AG04450 (cell line): ENCODE measurements around the gene MRAP2. TPM values are rescaled to one million over a fixed set of nuclear protein-coding genes. Genes with fewer than 3 reads are reported as not detected.

Experiments
- CTCF ChIA-PET: fragments of 300-600, 350-600 bp; formaldehyde crosslinking; extraction: SDS; loops from one replicate; lab custom pipeline; 2022; ENCODE audit warnings: antibody characterized with exemption, inconsistent platforms; lab: Charles Lee
- POLR2A ChIA-PET: fragments of 350-600 bp; formaldehyde crosslinking; extraction: SDS; loops from one replicate; lab custom pipeline; 2021; ENCODE audit warnings: antibody characterized with exemption, inconsistent platforms; lab: Yijun Ruan, JAX
- DNase-seq: peaks from one replicate; pipeline ENCODE4 v3.0.0-alpha.2; 2011; ENCODE audit warnings: low read depth, low spot score
- H3K27ac ChIP-seq: one replicate; pipeline ENCODE4 v1.5.1; 2012; ENCODE audit warnings: low read depth, low read length, control low read depth
- H3K27me3 ChIP-seq: one replicate; pipeline ENCODE4 v1.6.0; 2012; ENCODE audit warnings: low read length; ENCODE audit not compliant: control insufficient read depth, insufficient read depth
- H3K4me3 ChIP-seq: 2 replicates; pipeline ENCODE4 v1.5.1; 2011; ENCODE audit warnings: mild to moderate bottlenecking, low read depth, low read length, control low read depth
- H3K9me3 ChIP-seq: 2 replicates; pipeline ENCODE4 v1.5.1; 2012; ENCODE audit warnings: low read length; ENCODE audit not compliant: control insufficient read depth, insufficient read depth
- polyA plus RNA-seq: library from polyadenylated mRNA; depleted of rRNA; stranded (reverse); fragments of >200 nt; gene quantifications from 2 replicates; pipeline ENCODE4 v1.2.3, GENCODE V29; 2011
- TF ChIP-seq, protein P1 (sequence below): IDR thresholded peaks from 2 replicates; pipeline ENCODE4 v1.5.1; 2011; ENCODE audit warnings: low read depth, low read length, control low read depth, inconsistent platforms

MRAP2 gene
- polyA plus RNA-seq, 1 experiment, result not detected

DNA sequence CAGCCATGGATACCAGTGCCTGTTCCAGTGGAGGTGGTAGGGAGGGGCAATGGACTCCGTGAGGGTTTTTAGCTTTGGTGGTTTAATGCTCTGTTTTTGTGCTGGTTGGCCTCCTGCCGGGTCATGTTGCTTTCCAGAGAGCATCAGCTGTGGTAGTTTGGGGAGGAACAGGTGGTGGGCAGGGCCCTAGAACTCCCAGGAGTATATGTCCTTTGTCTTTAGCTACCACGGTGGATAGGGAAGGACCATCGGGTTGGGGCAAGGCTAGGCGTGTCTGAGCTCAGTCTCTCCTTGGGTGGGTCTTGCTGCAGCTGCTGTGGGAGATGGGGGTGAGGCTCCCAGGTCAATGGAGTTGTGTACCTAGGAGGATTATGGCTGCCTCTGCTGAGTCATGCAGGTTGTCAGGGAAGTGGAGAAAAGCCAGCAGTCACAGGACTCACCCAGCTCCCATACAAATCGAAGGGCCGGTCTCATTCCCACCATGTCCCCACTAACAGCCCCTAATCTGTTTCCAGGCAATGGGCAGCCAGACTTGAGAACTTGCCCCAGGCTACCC, 38.9 kb downstream of the MRAP2 start:
- Histone ChIP-seq H3K27ac (no peak overlapping the region), H3K27me3 (no peaks in the 10 kb centered on the region), H3K4me3 (no peak overlapping the region), H3K9me3 (no peaks in the 10 kb centered on the region)
- ChIA-PET CTCF (no interaction called here), POLR2A (no interaction called here)
- DNase-seq, result no peak
- TF ChIP-seq, protein P1, sequence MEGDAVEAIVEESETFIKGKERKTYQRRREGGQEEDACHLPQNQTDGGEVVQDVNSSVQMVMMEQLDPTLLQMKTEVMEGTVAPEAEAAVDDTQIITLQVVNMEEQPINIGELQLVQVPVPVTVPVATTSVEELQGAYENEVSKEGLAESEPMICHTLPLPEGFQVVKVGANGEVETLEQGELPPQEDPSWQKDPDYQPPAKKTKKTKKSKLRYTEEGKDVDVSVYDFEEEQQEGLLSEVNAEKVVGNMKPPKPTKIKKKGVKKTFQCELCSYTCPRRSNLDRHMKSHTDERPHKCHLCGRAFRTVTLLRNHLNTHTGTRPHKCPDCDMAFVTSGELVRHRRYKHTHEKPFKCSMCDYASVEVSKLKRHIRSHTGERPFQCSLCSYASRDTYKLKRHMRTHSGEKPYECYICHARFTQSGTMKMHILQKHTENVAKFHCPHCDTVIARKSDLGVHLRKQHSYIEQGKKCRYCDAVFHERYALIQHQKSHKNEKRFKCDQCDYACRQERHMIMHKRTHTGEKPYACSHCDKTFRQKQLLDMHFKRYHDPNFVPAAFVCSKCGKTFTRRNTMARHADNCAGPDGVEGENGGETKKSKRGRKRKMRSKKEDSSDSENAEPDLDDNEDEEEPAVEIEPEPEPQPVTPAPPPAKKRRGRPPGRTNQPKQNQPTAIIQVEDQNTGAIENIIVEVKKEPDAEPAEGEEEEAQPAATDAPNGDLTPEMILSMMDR, result no peak

DNA sequence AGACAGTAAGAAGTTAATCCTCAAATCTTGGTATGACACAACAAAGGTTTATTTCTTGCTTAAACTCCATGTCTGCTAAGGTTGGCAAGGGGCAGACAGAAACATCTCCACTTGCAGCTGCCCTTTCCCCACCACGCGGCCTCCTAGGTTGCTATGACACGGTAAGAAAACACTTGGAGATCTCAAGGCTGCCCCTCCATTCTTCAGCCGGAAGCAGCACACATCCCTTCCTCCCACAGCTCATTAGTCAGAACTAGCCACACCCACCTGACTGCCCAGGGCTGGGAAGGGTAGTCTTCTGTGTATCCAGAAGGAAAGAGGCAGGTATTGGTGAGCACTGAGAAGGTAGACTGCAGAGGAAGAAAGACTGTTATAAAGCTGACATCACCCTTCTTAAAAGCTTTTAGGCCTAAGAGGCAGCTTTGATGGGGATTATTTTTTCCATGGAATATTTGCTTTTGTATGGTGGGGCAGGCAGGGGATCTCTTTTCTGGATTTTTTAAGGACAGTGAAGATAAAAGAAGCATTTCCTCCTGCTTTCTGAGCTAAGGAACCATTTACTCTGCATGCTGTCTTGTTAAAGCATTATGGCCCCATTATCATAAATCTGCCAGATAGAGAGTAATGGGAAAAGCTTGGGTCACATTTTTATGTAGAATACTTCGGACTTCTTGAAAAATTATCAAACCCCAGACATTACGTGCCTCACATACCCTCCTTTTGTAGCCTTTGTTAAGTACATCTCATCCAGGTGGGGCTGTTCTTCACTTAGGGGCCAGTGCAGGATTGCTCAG, 41.6 kb downstream of the MRAP2 start:
- CTCF ChIA-PET, result no interaction called here
- H3K27me3 ChIP-seq, result no peaks in the 10 kb centered on the region
- POLR2A ChIA-PET, result no interaction called here
- no peak for DNase-seq
- TF ChIP-seq, protein P1, result no peak
- no peaks in the 10 kb centered on the region for H3K9me3 ChIP-seq
- H3K4me3 ChIP-seq, result no peak overlapping the region
- no peak overlapping the region for H3K27ac ChIP-seq

DNA sequence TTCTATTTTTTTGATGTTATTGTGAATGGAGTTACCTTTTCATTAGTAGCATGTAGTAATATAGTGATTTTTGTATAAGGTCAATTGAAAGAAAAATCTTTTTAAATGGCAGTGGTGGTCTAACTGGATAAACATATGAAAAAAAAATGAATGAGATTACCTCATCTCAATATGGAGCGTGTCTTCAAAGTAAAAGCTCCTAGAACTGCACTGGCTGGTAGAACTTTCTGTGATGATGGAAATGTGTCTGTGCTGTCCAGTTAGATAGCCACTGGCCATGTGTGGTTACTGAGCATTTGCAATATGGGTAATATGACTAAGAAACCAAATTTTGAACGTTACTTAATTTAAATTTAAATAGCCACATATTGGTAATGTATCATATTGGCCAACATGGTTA, 44.1 kb downstream of the MRAP2 start:
- no peaks in the 10 kb centered on the region for H3K27me3 ChIP-seq
- no peak overlapping the region for H3K27ac ChIP-seq
- ChIA-PET POLR2A (no interaction called here), CTCF (no interaction called here)
- DNase-seq, result no peak
- no peak overlapping the region for H3K4me3 ChIP-seq
- TF ChIP-seq, protein P1, result no peak
- H3K9me3 ChIP-seq, result no peaks in the 10 kb centered on the region

DNA sequence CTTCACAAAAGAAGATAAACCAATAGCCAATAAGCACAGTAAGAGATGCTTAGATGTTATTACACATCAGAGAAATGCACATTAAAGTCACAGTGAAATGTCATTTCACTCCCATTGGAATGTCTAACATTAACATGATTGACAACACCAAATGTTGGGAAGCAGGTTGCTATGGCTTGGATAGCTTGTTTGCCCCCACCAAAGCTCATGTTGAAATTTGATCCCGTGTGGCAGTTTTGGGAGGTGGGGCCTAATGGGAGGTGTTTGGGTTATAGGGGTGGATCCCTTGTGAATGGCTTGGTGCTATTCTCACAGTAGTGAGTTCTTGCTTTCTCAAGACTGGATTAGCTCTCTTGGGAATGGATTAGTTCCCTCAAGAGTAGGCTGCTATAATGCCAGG, 44.8 kb downstream of the MRAP2 start:
- no peak for DNase-seq
- Histone ChIP-seq H3K27ac (no peak overlapping the region), H3K9me3 (no peaks in the 10 kb centered on the region), H3K4me3 (no peak overlapping the region), H3K27me3 (no peaks in the 10 kb centered on the region)
- TF ChIP-seq, protein P1, result no peak
- POLR2A ChIA-PET, result no interaction called here
- CTCF ChIA-PET, result no interaction called here

DNA sequence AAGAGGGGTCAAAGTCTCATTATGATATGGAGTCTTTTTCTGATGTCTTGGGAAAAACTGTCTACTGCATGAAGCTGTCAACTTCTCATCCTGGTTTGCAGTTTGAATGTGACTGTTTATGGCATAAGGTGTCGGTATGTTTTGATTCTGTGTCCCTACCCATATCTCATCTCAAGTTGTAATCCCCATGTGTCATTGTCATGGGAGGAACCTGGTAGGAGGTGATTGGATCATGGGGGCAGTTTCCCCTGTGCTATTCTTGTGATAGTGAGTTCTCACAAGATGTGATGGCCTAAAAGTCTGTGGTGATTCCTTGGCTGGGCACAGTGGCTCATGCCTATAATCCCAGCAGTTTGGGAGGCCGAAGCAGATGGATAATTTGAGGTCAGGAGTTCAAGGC, 47.6 kb downstream of the MRAP2 start:
- TF ChIP-seq, protein P1, result no peak
- POLR2A ChIA-PET, result no interaction called here
- H3K27ac ChIP-seq, result no peak overlapping the region
- H3K27me3 ChIP-seq, result no peaks in the 10 kb centered on the region
- no peaks in the 10 kb centered on the region for H3K9me3 ChIP-seq
- CTCF ChIA-PET, result no interaction called here
- no peak for DNase-seq
- H3K4me3 ChIP-seq, result no peak overlapping the region
